ELF-1 (cell line): ENCODE measurements around the gene MAP3K13.
"Not testable (repeated sequence)": the region's sequence is repeated elsewhere in the genome, so short reads cannot be mapped to it uniquely, and the experiment has no call there.

Source experiments
- DNase-seq: peaks from one replicate; pipeline ENCODE4 v3.0.0-alpha.2; 2016; ENCODE audit warnings: low read depth, low spot score

MAP3K13 gene

DNA sequence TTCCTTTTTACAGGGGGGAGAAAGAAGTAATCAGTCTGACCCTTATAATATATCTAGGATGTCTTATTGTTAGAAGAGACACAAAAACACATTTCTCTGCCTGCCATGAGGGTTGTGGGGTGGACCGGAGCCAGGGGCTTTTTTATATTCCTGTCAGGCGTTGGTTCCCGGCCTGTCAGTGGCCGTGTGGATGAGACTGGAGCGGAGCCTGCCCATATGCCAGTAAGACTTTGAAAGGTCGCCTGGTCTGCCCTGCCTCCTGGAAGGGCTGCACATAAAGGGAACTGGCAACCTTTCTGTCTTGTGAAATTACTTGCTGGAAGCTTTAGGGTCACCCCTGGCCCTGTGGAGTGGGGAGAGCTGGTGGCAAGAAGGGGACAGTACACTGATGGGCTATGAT lies 34.7 kb downstream of the MAP3K13 start:
- no peak for DNase-seq

DNA sequence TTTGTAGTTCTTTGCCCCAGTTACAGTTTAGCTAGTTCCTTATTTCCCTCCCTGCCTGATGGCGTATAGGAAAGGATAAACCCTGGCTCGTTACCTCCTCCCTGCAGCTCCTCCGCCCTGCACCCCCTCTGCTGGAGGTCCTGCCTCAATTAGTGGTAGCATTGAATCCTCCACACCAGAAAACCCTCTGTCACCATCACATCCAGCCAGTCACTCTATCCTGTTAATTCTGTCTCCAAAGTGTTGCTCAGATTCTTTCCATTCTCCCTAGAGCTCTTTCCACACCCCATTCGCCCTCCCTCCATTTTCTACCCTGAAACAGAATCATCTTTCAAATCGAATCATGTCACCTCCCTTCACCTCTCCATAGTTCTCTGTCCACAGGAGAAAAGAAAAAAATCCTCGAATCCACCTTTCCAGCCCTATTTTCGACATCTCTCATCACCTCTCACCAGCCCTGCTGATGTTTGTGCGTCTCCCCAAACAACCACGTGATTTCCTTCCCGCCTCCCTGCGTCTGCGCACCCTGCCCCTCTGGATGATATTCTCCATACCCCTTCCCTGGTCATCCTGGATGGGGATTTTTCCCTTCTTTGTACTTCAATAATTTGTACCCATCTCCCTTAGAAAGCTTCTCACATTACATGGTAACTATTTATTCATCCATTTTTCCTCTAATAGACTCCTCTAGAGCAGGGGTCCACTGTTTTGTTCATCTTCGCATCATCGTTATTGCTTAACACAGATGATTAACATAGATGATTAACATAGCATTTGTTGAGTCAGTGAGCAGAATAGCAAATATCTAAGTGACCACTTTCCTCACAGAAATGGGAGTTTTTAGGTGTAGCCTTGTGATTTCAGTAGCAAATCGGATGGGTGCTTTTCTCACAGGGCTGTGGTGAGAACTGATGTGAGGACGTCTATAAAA lies 37.1 kb downstream of the MAP3K13 start:
- DNase-seq: no peak

DNA sequence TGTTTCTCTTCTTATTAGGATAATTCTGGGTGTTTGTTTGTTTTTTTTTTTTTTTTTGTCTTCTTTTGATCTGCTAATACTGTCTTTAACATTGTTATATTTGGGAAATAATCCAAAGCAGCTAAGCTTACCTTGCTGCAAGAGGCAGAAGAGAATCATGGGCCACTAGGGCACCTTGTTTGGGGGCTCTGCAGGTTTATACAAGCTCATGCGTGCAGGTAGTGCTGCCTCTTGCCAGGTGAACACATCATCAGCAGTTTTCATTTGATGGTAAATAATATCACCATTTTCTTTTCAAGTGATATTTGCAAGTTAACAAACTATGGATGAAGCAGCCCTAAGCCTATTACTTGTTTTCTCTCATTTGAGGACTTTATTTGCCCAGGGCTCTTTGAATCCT lies 37.9 kb downstream of the MAP3K13 start:
- DNase-seq: no peak

DNA sequence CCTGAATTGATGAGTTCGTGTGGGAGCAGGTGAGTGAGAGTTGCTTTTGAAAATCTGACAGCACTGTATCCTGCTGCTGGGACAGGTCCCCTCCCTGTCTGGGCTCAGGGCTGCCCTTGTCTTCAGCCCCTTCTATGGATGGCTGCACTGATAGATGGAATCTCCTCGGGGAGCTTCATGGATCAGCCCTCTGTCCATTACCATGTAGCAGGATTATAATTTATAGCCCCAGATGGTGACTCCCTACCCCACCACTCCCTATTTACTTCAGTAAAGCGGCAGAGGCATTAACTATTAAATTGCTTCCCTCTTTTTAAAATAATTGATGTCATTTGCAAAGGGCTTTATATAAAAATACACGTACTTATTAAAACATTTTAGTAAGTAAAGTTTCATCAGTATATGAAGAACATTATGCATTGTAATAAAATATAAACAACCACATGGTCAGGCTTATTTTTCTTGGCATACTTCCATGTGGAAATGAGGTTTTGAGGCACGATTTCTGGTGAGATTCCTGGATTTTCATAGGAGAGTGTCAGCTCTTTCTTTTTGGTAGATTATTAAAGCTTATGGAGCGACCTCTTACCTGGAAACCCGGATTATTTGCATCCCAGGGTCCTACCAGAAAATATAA lies 38.5 kb downstream of the MAP3K13 start:
- no peak for DNase-seq

DNA sequence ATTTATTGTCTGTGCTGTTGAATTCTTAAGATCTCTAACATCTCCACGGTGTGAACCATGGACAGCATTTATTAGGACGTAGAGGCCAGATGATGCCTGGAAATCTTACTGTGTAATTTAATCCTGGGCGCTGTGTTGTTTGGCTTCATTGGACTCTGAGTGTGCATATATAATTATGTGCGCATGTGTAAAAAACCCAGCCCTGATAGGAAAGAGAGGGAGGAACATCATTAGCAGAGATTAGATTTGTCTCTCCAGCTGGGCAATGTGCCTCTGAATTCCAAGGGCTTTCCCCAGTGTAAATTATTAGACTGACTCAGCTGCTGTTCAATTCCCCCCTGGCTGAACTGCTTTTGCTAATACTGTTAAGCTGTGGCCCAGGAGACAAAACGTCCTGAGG lies 39.6 kb downstream of the MAP3K13 start:
- no peak for DNase-seq

DNA sequence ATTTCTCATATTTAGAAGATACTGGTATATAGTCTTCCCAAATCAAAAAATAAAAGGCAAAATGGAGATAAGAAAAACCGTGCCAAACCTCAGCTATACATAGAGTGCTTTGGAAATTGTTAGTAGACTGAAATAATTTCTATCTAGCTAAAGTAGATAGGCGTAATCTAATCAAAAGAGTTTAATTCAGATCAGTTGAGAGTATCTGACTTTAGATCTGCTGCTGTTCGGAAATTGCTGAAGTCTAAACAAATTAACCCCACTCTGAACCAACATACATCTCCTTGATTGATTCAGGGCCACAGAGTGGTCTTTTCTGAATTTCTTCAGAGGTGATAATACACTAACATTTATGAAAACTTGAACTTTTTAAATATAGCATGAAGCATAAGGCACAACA lies 40.1 kb downstream of the MAP3K13 start:
- DNase-seq: no peak

DNA sequence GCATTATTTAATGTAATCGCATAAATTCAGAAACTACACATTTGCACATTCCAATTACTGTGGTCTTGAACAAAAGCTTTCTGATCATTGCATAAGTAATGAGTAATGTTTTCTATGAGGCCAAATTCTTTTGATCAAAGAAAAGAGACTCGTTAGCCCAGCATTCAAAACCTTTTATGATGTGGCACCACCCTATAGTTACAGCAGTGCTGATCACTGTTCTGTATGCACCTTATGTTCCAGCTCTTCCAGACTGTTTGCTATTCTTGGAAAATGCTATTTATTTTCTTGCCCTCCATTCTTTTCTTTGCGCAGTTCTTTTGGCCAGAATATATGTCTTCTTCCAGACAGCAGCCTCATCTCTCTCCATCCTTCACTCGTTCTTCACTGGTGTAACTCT lies 42.3 kb downstream of the MAP3K13 start:
- no peak for DNase-seq

DNA sequence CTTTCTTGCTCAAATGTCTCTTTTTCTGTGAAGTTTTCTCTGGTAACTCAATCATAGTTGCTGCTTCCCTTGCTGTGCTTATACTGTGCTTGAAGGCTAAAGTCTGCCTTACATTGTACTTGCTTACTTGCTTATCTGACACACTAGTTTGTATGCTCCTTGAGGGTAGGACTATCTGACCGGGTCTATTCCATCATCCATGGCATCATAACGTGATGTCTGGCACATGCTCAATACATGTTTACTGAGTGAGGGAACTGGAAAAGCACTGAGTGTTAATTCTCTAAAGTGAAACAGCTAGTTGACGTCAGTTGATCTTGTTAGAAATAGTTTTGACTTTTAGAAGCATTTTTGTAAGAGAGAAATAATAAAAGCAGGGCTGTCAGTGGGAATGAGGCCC lies 42.7 kb downstream of the MAP3K13 start:
- DNase-seq: no peak

DNA sequence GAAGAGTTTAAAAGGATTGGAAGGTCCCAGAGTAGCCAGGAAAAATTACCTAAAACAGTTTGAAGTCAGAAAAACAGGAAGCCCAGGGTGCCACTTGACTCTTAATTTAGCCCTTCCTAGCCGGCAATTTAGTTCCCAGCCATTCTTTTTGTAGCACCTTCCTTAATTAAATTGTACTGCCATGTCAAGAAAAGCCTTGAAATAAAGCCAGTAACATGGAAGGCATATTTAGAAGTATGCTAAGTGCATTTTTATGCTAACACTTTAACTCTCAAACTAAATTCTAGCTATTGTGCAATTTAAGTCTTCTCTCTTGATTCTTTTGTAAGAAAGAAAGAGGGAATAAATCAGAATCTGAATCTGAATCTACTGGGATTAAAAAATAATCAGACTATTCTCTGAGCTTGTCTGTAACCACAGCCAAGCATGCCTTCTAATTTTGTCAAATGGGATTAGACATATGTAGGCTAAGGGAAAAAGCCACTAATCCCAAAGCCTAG lies 43.2 kb downstream of the MAP3K13 start:
- DNase-seq: no peak

DNA sequence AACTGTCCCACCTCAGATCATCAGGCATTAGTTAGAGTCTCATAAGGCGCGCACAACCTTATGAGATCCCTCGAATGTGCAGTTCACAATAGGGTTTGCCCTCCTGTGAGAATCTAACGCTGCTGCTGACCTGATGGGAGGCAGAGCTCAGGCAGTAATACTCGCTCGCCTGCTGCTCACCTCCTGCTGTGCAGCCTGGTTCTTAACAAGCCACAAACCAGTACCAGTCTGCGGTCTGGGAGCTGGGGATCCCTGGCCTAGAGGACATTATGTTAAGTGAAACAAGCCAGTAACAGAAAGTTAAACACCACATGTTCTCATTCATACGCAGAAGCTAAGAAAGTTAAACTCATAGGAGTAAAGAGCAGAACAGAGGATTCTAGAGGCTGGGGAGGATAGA lies 47.0 kb downstream of the MAP3K13 start:
- DNase-seq: peak; percentile 29

DNA sequence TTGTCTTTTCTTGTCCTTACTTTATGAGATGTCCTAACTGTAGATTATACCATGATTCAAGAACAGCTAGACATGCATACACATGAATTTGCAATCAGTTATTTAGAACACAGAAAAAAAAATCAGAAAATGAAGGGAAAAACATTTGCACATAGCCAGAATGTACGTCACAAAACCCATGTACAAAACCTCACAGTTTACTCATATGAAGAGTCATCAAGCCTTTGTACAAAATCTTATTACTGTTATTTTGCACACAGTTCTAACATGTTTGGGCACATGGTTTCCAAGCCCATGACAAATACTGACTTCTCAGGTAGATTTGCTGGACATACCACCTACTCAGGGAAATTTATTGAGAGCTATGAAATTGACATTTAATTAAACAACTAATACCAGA lies 48.2 kb downstream of the MAP3K13 start:
- no peak for DNase-seq

DNA sequence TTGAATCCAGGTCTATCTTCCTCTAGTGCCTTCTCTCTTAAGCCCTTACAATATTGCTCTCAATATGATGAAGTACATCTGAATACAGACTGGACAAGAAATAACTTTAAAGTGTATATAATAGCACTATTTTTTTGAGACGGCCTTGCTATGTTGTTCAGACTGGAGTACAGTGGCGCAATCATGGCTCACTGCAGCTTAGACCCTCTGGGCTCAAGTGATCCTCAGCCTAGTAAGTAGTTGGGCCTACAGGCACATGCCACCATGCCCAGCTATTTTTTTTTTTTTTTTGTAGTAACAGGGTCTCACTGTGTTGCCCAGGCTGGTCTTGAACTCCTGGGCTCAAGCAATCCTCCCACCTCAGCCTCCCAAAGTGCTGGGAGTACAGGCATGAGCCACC lies 53.6 kb downstream of the MAP3K13 start:
- DNase-seq: no peak

DNA sequence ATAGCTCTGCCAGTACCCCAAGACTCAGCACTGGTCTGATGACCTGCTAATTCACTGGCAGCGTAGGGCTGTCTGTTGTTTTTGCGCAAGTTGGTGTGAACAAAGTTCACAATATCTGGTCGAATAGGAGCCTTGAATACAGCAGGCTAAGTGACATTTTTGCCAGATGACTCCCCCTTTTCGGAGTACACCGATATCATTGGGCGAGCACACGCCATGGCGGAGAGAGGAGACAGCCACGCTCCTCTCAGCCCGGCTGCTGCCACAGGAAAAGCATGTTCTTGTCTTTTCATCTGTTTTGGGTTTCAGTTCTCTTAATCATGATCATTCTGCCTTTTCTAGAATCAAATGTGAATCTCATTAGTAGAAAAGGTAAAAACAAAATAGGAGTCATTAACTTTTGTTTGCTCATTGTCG lies 55.6 kb downstream of the MAP3K13 start:
- not testable (repeated sequence) for DNase-seq

DNA sequence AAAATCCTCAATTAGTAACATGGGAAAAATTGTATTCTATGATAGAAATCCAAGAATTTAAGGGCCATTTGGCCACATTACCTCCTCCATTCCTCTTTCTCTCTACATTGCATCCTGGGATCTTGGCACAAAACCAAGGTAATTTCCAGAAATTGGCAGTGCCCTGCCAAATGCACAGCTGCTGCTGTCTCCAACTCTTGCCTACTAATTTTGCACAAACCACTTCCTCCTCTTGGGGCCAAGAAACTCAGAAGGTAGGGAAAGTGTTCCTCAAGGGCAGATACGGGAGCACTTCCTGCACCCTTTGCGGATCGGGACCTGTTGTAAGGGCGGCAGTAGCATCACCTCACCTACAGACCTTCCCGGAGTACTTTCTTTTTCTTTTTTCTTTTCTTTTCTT lies 57.8 kb downstream of the MAP3K13 start:
- no peak for DNase-seq

DNA sequence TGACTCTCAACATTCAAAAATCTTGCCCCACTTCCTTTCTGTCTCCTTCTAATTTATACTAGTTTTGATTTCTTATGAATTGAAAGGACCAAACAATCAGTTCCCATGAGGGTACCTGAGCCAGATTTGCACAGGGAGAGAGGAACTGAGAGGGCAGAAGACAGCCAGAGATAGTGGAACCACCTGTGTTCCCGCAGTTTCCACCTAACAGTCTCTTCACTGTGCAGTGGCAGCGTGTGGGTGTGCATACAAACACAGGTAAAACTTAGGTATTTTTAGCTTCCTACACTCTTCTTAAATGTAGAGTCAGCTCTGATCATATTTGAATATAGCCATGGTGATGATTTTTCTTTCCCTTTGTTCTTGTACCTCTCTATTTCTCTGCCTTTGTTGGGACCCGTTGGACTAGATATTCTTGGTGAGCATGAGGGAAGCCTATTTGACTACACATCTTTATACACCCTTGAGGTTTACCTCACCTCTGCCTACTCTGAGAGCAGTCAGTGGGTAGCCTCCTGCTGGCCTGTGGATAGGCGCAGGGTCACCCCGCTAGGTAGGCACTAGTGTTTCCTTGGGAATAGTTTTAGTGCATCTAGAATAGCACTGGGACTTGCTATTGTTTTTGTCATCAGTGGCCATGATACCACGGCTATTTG lies 58.8 kb downstream of the MAP3K13 start:
- no peak for DNase-seq

DNA sequence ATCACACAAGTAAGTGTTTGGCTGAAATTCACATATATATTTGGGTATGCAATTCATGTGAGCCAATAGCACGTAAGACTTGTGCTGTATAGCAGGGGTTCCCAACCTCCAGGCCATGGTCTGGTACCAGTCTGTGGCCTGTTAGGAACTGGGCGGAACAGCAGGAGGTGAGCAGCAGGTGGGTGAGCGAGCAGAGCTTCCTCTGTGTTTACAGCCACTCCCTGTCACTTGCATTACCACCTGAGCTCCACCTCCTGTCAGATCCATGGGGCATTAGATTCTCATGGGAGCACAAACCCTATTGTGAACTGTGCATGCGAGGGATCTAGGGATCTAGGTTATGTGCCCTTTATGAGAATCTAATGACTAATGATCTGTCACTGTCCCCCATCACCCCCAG lies 59.7 kb downstream of the MAP3K13 start:
- no peak for DNase-seq

DNA sequence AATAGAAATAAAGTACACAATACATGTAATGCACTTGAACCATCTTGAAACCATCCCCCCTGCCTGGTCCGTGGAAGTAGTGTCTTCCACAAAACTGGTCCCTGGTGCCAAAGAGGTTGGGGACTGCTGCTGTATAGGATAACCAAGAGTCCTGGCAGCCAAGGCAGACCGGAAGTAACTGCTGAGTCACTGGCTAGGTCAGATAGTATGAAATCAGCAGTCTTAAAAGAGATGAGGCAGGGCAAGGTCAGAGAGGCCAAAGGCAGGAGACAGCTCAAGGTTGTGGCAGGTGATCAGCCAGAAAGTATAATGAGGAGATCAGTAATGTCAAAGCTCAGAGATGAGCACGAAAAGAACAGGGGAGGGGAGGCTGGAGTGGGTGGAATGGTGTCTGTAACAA lies 60.2 kb downstream of the MAP3K13 start:
- peak; percentile 11 for DNase-seq

DNA sequence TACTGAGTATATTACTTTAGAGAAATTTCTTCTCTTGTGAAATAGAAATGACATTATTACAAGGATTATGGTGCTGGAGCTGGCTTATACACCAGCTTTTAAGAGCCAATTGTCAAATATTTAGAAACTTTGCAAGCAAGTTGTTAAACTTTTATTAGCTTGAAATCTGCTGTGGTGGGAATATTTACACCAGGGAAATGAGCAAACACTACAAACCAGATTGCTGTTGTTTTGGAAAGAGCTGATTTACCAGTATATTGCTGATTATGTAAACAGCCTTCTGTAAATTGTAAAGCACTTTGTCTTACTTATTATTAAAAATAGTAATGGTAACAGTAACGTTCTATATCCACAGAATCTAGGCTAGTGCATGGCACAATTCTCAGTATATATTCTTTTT lies 61.5 kb downstream of the MAP3K13 start:
- no peak for DNase-seq

DNA sequence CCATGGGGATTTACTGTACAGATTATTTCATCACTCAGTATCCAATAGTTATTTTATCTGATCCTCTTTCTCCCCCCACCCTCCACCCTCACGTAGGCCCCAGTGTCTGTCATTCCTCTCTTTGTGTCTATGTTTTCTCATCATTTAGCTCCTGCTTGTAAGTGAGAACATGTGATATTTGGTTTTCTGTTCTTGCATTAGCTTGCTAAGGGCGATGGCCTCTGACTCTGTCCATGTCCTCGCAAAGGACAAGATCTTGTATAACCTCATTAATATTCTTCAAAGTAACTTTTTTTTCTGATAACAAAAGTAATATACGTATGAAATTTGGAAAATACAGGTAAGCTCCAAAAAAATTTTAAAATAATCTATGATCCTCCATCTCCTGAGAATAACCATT lies 67.4 kb downstream of the MAP3K13 start:
- no peak for DNase-seq

DNA sequence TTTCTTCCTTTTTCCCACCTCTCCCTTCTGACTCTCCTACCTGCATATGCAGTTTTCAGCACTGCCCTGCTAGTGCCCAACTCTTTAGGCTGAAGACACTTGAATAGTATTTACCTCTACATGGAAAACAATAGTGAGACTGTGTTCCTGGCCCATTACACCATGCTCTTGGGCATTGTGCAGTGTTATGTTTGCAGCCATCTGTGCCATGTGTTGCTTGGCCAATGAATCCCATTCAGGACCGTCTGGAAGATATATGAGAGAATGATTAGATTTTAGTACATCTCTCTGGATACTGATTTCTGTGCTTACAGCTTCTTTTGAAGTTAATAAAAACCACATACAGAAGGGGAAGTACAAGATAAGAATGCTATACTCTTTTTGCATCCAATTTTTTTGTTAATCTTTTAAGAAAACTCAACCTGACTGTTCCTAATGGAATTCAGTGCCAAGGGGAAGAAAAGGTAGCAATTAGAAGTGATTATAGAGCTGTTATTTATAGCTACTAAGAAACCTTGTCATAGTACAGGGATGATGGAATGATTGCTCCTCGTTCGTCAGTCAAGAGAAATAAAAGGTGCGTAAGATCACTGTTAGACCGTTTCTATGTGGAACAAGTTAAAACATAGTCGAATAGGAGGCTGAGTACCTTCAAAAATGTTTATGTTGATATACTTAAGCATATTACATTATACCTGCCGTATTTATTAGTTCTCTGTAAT lies 77.0 kb downstream of the MAP3K13 start:
- DNase-seq: no peak

DNA sequence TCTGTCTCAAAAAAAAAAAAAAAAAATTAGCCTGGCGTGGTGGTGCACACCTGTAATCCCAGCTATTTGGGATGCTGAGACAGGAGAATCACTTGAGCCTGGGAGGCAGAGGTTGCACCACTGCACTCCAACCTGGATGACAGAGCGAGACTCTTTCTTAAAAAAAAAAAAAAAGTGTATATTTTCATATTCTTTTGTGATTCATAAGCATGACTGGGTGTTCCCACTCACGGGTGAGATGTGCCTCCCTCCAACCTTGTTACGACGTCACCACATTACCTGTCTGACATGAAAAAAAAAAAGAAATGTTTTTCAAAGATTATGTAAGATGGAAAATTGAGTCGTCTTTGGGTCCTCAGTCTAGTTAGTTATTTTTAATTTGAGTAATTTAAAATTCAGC lies 79.1 kb downstream of the MAP3K13 start:
- no peak for DNase-seq

DNA sequence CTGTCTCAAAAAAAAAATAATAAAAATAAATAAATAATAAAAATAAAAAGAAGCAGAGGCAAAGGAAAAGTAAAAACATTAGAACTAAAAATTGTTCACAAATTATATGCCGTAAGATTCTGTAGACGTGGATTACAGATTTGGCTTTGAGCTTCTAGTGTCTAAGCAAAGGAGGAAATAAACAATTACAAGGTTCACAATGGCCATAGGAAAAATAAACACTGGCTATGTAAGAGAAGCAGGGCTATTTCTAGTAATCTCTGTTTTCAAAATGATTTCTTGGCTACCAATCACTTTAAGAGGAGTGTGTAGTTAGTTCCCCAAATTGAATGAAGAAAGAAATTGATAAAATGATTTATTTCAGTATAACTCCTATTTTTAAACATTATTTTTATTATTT lies 81.4 kb downstream of the MAP3K13 start:
- DNase-seq: no peak
